HPDE6-E6E7 (cell line): Measurements from ENCODE around the gene CFAP299.
"Not testable (repeated sequence)": the region's sequence is repeated elsewhere in the genome, so short reads cannot be mapped to it uniquely, and the experiment has no call there.

ENCODE experiments used
- DNase-seq: peaks from one replicate; pipeline ENCODE4 v3.0.0; 2011; ENCODE audit warnings: missing footprints; ENCODE audit errors: extremely low spot score

CFAP299 gene

GRCh38 chr4:80608281-80608980 lies 272.9 kb downstream of the CFAP299 start:
- DNase-seq = no peak

GRCh38 chr4:80610199-80610598 lies 274.7 kb downstream of the CFAP299 start:
- DNase-seq = no peak

- no peak for DNase-seq
Measured at GRCh38 chr4:80610845-80611677, 275.5 kb downstream of the CFAP299 start.

- no peak for DNase-seq
Measured at GRCh38 chr4:80611678-80611979, 276.1 kb downstream of the CFAP299 start.

GRCh38 chr4:80613470-80613869 lies 277.9 kb downstream of the CFAP299 start:
- no peak for DNase-seq

GRCh38 chr4:80614319-80614718 lies 278.8 kb downstream of the CFAP299 start:
- DNase-seq = no peak

- no peak for DNase-seq
Measured at GRCh38 chr4:80615099-80615498, 279.6 kb downstream of the CFAP299 start.

GRCh38 chr4:80619070-80619674 lies 283.6 kb downstream of the CFAP299 start:
- DNase-seq = peak; percentile 8

- no peak for DNase-seq
Measured at GRCh38 chr4:80631861-80632260, 296.3 kb downstream of the CFAP299 start.

GRCh38 chr4:80637190-80637589 lies 301.7 kb downstream of the CFAP299 start:
- no peak for DNase-seq

- no peak for DNase-seq
Measured at GRCh38 chr4:80646061-80646460, 310.5 kb downstream of the CFAP299 start.

- DNase-seq = no peak
Measured at GRCh38 chr4:80655662-80656061, 320.1 kb downstream of the CFAP299 start.

- not testable (repeated sequence) for DNase-seq
Measured at GRCh38 chr4:80670118-80670517, 334.6 kb downstream of the CFAP299 start.

- DNase-seq = no peak
Measured at GRCh38 chr4:80678413-80678812, 342.9 kb downstream of the CFAP299 start.

- no peak for DNase-seq
Measured at GRCh38 chr4:80680934-80681333, 345.4 kb downstream of the CFAP299 start.

- no peak for DNase-seq
Measured at GRCh38 chr4:80685214-80685613, 349.7 kb downstream of the CFAP299 start.

- not testable (repeated sequence) for DNase-seq
Measured at GRCh38 chr4:80687736-80688135, 352.2 kb downstream of the CFAP299 start.

GRCh38 chr4:80694171-80694570 lies 358.6 kb downstream of the CFAP299 start:
- peak; percentile 10 for DNase-seq

GRCh38 chr4:80705311-80705710 lies 369.8 kb downstream of the CFAP299 start:
- no peak for DNase-seq

GRCh38 chr4:80709082-80709869 lies 373.7 kb downstream of the CFAP299 start:
- no peak for DNase-seq

- no peak for DNase-seq
Measured at GRCh38 chr4:80710748-80711451, 375.4 kb downstream of the CFAP299 start.
